Measurements from ENCODE around the gene NSUN2.

GRCh38 chr5:6573651-6574101 lies 59.2 kb downstream of the NSUN2 start:
- TF ChIP-seq CTCF (IDR thresholded peaks at IDR 0.05; ENCODE audit: extremely low read depth in 1 of 2, insufficient read depth in 1 of 2, low read depth in 1 of 2, low read length in 2 of 2) (no peak), JUN (IDR thresholded peaks at IDR 0.05; ENCODE audit: borderline replicate concordance, insufficient read depth, insufficient read length, low read depth) (no peak), POLR2AphosphoS5 (IDR thresholded peaks at IDR 0.05; ENCODE audit: insufficient read depth, low read depth, low read length) (no peak), FOS (IDR thresholded peaks at IDR 0.05; ENCODE audit: borderline replicate concordance, insufficient read depth, low read length) (no peak)
